Right ventricle myocardium superior (tissue), 1 donor: Measurements from ENCODE around the gene ZFP64. TPM values are rescaled to one million over a fixed set of nuclear protein-coding genes. Genes with fewer than 3 reads are reported as not detected.
"Not testable (repeated sequence)": the region's sequence is repeated elsewhere in the genome, so short reads cannot be mapped to it uniquely, and the experiment has no call there.

Experiments
- ATAC-seq: fragments of 200-7000 bp; cut with Tn5 transposase; one replicate; pipeline ENCODE4 v1.9.1; 2020; ENCODE audit warnings: mild to moderate bottlenecking; ENCODE audit not compliant: poor library complexity
- DNase-seq: peaks from one replicate; pipeline ENCODE4 v3.0.0-alpha.2; 2020
- intact Hi-C: fragments of 100-400 bp; cut with DNase I; formaldehyde crosslinking; loops from one replicate; pipeline ENCODE4 v1.11.2; 2022
- long read RNA-seq: library from polyadenylated mRNA; unstranded; transcript quantifications from one replicate; pipeline ENCODE4 v2.0.0, GENCODE V29; 2021
- total RNA-seq: library from RNA; stranded (reverse); fragmentation: NEBNext Ultra II Directional; extraction: Animal tissue kit (Norgen Biotek cat#: 25700); gene quantifications from one replicate; pipeline ENCODE4 v1.2.1, GENCODE V29; 2021
- donor health status: DM: no; HTN: yes; CAD: no; lungs with severe emphysema.

ZFP64 gene
- 7.9 TPM for total RNA-seq
- long read RNA-seq, transcript ZFP64-201 (6 exons, 3,264 nt): major isoform, 8 of 21 reads
- long read RNA-seq, partial matches to known transcripts: 2 of 21 reads
- long read RNA-seq, other reads (novel, unspliced or antisense): 6 of 21 reads

DNA sequence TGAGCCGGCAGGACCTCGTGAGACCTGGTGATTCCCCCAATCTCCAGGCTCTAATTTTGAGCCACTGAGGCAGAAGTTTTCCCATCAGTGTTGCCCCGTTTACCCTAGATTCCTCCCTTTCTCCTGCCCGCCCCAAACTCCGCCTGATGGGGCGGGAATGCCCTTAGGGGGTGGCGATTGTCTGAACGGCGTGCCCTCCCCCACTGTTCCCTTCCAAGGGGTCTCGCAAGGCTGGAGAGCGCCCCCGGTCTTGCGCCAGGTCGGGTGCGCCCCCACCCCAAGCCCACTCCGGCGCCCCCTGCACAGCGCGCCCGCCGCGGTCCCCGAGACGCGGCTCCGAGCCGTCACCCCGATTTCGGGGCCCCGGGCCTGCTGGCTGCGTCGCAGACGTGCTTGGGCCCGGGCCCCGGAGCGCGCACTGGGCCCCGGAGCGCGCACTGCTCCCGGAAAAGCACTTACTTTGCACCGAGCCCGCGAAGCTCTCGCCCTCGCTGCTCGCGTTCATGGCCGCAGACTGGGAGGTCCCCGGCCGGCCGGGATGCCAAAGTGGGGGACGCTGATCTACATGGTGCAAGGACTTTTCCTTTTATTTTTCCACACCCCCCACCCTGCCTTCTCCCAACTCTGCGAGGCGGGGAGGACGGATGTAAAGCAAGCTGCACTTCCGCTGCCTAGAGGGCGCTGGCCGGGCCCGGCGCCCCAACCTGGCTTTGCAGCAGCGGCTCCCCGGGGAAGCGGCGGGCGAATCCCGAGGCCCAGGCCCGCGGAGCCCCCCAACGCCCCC lies at the start of gene ZFP64:
Gene ZFP64 (minus strand): TSS at position 648 of the 784 bp plus-strand sequence. CDS start 143 bp downstream, at position 505.
- peak; percentile 86 for DNase-seq
- peak; percentile 96 for ATAC-seq
- intact Hi-C loops: no loop called here

DNA sequence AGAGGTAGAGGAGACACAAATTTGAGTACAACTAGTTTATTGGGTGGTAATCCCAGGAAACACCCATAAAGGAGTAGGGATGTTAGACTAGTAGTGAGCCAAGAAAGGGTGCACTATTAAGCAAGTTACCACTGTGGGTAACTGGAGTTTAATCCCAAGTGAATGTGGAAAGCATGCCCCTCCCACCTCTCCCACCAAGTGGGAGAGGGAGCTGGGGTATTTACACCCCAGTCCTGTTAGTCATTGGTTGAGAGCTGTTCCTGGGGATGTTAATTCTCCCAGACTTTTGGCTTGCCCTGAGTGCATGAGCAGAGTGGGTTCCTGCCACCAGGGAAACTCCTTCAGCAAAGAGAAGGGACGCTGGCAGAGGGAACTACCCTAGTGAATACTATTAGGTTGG lies 49.2 kb upstream of the ZFP64 start:
- ATAC-seq: no peak
- DNase-seq: no peak
- intact Hi-C loops: loop anchor here (10.0 kb wide), 1 partner anchor 1304 kb away; no protein-coding TSS in a partner anchor

DNA sequence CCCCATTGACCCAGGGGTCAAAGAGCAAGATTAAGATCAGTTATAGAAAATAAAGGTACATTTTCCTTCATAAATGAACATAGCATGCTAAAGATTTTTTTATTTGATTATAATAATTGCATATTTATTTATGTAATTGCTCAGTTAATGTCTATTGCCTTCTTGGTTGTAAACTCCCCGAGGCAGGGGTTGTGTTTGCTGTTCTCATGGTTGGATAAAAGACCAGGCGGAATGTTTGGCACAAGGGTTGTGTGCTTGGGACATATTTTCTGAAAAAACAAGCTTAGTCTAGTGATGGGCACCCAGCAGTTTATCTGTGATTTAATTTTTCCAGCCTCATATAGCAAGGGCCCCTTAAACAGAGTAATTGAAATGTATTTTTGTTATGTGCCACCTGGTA lies 47.5 kb upstream of the ZFP64 start:
- intact Hi-C loops: no loop called here
- ATAC-seq (no peak), DNase-seq (no peak)

DNA sequence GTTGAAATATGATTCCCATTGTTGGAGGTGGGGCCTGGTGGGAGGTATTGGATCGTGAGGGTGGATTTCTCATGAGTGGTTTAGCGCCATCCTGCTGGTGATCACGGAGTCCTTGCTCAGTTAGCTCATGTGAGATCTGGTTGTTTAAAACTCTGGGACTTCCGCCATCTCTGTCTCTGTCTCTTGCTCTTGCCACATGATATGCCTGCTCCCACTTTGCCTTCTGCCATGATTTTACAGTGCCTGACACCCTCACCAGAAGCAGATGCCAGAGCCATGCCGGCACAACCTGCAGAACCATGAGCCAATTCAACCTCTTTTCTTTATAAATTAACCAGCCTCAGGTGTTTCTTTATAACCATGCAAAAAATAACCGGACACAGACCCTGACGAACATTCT lies 44.7 kb upstream of the ZFP64 start:
- no peak for ATAC-seq
- intact Hi-C loops: no loop called here
- DNase-seq: no peak

DNA sequence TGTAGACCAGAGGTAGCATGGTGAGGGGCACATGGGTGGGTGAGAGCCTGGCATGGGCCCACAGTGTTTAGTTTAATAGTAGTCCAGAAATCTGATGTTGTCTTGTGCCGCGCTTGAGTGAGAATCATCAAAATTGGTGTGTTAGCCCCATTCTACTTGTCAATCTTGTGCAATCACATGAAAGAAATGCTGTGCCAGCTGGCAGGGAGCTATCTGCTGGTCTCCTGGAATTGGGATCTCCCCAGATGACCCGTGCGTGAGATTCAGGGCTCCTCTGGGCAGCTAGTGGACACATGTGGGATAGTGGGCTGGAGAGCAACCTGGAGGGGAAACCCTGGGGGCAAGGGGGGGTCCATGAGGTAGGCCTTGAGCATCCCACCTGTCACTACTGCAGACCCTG lies 43.5 kb upstream of the ZFP64 start:
- DNase-seq: no peak
- intact Hi-C loops: no loop called here
- no peak for ATAC-seq

DNA sequence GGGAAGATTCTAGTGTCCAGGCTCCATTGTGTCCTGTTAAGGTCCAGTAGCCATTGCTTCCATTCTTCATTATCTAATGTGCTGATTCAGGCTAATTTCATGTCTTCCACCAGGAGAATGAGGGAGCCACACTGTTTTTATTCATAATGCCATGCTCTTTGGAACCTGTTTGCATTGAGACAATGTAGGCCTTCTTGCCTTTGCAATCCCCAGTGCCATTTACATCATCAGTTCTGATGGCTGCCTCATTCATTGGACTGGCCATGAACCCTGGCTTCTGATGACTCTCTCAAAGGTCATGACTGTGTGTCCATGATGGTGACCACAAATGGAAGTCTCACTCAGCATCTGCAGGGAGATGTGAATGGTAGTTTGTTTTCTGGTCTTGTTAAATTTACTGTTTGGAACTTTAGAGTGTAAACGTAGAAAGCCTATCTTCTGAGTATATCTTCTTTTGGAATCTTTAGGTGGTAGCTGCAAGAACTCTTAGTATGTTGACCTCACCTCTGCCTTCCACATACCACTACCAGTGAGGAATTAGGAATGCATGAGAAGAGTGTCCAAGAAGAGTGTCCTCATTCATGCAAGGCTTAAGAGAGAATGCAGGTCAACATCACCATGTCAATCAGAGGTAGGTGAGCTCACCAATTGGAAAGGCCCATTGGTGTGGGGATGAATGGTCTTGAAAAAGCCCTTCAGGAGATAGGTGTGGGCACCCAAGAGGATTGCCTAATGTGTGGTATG lies 42.9 kb upstream of the ZFP64 start:
- no peak for DNase-seq
- ATAC-seq: no peak
- intact Hi-C loops: no loop called here

DNA sequence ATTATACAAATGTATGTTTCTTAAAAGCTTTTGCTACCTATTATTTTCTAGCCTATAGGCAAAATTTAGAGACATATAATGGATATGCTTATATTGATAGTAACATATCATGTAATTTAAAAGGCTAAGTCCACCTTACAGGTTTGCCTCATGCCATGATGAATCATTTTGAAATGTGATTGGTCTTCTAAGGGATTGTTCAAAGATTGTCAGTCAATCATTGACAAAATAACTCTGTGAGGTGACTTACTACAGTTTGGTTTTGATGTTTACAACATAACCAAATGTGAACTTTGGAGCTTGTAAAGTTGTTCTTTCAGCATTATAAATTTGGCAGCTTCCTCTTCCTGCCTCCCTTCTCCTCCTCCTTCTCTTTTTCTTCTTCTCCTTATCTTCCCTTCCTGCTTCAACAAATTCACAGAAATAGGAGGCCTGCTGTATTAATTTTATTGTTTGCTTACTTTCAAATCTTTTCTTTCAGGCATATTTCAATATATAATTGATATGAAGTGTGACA lies 39.7 kb upstream of the ZFP64 start:
- intact Hi-C loops: no loop called here
- DNase-seq: no peak
- ATAC-seq: no peak

DNA sequence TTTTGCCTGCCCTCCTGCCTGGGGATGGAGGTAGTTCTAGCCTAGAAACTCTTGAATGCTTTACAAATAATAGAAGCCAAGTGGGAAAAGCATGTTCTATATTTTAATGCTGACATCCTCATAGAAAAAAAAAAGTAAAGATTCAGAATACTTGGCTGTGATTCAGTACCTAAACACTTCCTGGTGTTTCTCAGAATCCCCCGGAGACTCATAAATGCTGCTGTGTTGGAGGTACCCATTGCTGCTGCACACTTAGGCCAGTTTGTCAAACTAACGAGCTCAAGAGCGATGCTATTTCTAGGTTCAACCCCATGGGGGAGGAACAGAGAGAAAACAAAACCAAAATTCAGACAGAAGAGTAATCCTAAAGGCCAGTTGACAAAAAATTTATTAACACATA lies 38.8 kb upstream of the ZFP64 start:
- ATAC-seq (no peak), DNase-seq (no peak)
- intact Hi-C loops: no loop called here

DNA sequence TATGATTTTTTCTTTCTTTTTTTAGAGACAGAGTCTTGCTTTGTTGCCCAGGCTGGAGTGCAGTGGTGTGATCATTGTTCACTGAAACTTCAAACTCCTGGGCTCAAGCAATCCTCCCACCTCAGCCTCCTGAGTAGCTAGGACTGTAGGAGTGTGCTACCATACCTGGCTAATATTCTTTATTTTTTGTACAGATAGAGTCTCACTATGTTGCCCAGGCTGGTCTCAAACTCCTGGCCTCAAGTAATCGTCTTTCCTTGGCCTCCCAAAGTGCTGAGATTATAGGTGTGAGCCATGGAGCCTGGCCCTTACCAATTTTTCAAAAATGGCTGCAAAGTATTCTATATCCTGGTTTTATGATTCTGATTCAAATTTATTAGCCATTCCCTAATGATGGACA lies 37.8 kb upstream of the ZFP64 start:
- intact Hi-C loops, ATAC-seq, DNase-seq: not testable (repeated sequence)

DNA sequence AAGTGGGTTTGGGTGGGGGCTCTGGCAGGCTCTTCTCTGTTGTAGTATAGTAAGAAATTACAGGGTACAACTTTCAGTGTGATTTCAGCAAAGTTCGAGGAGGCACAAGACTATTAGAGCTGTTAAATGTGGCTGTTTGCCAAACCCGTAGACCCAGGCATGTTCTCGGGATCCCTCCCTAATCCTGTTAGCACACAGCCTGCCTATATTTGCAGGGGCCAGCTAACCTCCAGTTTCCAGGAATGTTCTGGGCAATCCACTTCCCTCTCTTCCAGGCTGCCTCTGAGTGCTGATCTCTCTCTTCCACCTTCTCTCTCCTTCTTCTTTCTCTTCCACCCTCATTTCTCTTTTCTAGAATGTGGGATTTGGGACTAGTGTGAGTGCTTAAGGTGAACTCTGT lies 34.8 kb upstream of the ZFP64 start:
- no peak for ATAC-seq
- no peak for DNase-seq
- intact Hi-C loops: no loop called here

DNA sequence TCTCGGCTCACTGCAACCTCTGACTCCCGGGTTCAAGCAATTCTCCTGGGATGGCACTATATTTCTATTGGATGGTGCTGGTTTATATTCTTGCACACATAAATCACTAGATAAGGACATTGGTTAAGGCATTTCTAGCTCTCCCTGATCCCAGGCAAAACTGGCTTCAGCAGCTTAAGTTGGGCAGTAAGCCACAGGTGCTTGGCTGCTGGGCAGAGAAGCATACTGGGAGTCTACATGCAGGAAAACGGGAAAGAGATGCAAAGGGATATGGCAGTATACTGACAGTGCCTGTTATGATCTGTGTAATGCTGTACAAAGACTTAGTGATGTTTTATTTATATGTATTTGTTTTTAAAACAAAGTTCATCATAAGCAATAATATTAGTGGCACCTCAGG lies 33.3 kb upstream of the ZFP64 start:
- DNase-seq (no peak), ATAC-seq (no peak)
- intact Hi-C loops: no loop called here

DNA sequence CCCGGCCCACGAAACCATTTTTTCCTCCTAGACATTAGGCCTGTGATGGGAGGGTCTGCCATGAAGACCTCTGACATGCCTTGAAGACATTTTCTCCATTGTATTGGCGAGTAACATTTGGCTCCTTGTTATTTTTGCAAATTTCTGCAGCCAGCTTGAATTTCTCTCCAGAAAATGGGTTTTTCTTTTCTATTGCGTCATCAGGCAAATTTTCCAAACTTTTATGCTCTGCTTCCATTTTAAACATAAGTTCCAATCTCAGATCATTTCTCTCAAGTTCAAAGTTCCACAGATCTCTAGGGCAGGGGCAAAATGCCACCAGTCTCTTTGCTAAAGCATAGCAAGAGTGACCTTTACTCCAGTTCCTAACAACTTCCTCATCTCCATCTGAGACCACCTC lies 29.8 kb upstream of the ZFP64 start:
- DNase-seq, intact Hi-C loops, ATAC-seq: not testable (repeated sequence)

DNA sequence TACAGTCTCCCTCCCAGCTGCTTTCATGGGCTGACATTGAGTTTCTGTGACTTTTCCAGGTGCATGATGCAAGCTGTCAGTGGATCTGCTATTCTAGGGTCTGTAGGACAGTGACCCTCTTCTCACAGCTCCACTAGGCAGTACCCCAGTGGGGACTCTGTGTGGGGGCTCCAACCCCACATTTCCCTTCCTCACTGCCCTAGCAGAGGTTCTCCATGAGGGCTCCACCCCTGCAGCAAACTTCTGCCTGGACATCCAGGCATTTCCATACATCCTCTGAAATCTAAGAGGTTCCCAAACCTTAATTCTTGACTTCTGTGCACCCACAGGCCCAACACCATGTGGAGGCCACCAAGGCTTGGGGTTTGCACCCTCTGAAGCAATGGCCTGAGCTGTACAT lies 29.3 kb upstream of the ZFP64 start:
- intact Hi-C loops, ATAC-seq, DNase-seq: not testable (repeated sequence)

DNA sequence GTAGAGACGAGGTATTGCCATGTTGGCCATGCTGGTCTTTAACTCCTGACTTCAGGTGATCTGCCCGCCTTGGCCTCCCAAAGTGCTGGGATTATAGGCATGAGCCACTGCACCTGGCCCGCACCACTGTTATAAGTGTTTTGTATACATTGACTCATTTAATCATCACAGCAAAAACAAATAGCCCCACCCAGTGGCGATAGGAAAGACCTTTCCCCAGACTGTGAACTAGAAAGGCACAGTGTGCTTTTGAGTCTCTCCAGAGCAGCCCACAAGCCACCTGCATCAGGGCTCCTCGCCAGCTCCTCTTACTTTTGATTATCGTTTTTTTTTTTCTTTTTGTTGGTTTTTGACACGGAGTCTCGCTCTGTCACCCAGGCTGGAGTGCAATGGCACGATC lies 27.9 kb upstream of the ZFP64 start:
- ATAC-seq (no peak), DNase-seq (no peak)
- intact Hi-C loops: no loop called here

DNA sequence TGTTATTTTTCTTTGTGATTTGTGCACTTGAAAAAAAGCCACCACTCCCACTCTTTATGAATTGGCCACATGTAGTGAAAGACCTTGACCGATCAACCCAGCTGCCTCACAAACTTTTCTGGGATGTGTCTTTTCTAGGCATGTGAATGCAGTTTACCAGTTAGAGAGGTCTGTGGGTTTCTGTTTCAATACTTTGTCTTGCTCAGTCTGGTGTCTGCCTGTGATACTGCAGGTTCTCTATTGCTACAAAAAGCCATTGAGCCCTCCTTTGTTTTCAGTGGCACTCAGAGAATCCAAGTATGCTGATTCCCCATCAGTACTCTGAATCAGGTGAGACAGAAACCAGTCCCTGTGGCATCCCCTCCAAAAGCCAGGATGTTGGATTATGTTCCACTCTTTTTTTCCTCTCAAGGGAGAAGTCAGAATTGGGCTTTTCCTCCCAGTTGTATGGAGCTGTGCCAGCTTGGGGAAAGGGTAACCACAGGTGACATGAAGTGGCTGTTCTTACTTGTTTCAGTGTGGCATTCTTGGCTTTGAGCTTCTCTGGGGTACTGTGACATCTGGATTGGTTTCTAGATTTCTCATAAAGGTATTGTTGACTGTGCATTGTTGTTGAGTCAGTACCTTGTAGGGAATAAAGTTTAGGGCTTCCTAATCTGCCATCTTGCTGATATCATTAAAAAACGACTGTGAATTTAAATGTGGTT lies 26.3 kb upstream of the ZFP64 start:
- DNase-seq: no peak
- intact Hi-C loops: no loop called here
- ATAC-seq: no peak

DNA sequence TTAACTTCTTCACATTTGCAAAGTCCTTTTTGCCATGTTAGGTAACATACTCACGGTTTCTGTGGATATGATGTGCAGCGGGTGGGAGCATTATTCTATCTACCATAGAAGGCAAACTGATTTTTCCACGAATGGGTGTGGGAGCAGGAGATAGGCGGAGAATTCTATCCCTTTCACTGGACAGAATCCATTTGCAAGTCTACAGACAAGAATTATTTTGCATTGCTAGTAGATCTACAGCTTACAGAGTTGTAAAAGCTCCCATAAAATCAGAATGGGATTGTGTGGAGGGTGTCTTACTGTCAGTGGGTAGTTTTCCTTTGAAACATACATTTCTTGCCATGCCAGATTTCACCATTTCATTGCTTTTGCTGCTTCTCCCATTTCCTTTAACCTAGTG lies 22.4 kb upstream of the ZFP64 start:
- DNase-seq (no peak), ATAC-seq (no peak)
- intact Hi-C loops: no loop called here

DNA sequence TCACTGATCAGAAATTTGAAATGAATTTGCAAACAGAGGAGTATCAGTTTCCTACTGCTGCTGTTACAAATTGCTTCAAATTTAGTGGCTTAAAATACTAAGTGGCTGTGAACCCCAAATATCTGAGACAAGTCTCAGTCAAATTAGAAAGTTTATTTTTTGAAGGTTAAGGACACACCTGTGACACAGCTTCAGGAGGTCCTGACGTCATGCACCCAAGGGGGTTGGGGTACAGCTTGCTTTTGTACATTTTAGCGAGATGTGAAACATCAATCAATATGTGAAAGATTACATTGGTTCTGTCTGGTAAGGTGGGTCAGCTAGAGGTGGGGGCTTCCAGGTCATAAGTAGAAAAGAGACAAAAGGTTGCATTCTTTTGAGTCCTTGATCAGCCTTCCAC lies 21.4 kb upstream of the ZFP64 start:
- intact Hi-C loops: no loop called here
- ATAC-seq (no peak), DNase-seq (no peak)

DNA sequence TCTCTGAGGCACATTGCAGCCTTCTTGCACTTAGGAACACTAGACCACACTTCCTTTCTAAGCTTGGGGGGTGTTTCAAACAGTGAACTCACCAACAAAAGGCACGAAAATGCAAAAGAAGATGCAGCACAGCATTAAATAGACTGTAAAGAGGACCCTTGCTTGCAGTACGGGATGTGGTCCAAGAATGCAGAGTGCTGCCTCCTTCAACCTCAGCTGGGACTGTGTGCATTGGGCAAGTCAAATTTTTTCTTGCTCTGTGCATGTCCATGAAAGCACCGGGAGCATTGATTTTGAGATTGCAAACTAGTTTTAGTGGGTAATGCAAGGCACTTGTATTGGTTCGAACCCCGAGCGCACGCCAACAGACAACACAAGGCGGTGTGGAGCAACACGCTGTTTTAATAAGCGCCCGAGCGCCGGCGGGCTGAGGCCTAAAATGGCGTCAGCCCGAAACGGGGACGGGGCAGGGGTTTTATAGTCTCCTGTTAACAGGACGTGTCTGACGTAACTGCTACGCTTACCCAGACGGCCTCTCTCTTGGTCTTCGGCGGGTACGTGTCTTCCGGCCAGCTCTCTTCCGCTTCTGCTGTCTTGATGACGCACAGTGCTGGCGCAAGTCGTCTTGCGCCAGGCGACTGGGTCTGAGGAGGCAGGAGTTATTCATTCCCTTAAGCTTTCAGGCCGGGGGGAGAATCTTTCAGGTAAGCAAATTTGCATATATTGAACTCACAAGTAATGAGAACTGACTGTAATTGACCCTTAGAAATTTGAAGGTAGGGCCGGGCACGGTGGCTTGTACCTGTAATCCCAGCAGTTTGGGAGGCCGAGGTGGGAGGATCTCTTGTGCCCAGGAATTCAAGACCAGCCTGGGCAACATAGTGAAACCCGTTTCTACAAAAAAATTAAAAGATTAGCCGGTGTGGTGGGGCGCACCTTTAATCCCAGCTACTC lies 18.7 kb upstream of the ZFP64 start:
- intact Hi-C loops: no loop called here
- no peak for DNase-seq
- ATAC-seq: no peak
